ENCODE measurements around the gene NGFR. TPM values are rescaled to one million over a fixed set of nuclear protein-coding genes. Genes with fewer than 3 reads are reported as not detected.

Gene NGFR
- polyA plus RNA-seq, 3 donors, result 4.1 to 8.6 (median 4.5) TPM

GRCh38 chr17:49510059-49510719 is 15.1 kb downstream of the NGFR start:
- DNase-seq (ENCODE audit: extremely low read depth in 1 of 11, low read depth in 9 of 11, low spot score in 4 of 11), result no peak

GRCh38 chr17:49510720-49511110 is 15.6 kb downstream of the NGFR start:
- no peak for DNase-seq (ENCODE audit: extremely low read depth in 1 of 11, low read depth in 9 of 11, low spot score in 4 of 11)

DNA sequence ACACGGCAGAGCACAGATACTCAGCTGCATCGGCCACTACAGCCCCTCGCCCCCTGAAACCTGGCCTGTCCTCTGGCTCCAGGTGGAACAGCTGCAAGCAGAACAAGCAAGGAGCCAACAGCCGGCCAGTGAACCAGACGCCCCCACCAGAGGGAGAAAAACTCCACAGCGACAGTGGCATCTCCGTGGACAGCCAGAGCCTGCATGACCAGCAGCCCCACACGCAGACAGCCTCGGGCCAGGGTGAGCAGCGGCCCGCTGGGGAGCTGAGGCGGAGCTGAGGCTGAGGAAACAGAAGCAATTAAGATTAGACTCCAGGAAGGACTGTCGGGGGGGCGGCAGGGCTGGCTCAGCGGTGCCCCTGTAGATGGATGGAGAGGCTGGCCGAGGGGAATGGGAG is 16.7 kb downstream of the NGFR start:
- DNase-seq (ENCODE audit: extremely low read depth in 1 of 11, low read depth in 9 of 11, low spot score in 4 of 11), result no peak

- DNase-seq (ENCODE audit: extremely low read depth in 1 of 11, low read depth in 9 of 11, low spot score in 4 of 11), result no peak
Observed at GRCh38 chr17:49512296-49513043, 17.4 kb downstream of the NGFR start.

GRCh38 chr17:49513044-49513395 is 17.9 kb downstream of the NGFR start:
- no peak for DNase-seq (ENCODE audit: extremely low read depth in 1 of 11, low read depth in 9 of 11, low spot score in 4 of 11)

DNA sequence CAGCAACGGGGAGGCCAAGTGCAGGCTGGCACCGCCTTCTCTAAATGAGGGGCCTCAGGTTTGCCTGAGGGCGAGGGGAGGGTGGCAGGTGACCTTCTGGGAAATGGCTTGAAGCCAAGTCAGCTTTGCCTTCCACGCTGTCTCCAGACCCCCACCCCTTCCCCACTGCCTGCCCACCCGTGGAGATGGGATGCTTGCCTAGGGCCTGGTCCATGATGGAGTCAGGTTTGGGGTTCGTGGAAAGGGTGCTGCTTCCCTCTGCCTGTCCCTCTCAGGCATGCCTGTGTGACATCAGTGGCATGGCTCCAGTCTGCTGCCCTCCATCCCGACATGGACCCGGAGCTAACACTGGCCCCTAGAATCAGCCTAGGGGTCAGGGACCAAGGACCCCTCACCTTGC is 18.5 kb downstream of the NGFR start:
- no peak for DNase-seq (ENCODE audit: extremely low read depth in 1 of 11, low read depth in 9 of 11, low spot score in 4 of 11)

DNA sequence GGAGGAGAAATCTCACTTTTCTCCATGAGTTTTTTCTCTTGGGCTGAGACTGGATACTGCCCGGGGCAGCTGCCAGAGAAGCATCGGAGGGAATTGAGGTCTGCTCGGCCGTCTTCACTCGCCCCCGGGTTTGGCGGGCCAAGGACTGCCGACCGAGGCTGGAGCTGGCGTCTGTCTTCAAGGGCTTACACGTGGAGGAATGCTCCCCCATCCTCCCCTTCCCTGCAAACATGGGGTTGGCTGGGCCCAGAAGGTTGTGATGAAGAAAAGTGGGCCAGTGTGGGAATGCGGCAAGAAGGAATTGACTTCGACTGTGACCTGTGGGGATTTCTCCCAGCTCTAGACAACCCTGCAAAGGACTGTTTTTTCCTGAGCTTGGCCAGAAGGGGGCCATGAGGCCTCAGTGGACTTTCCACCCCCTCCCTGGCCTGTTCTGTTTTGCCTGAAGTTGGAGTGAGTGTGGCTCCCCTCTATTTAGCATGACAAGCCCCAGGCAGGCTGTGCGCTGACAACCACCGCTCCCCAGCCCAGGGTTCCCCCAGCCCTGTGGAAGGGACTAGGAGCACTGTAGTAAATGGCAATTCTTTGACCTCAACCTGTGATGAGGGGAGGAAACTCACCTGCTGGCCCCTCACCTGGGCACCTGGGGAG is 19.1 kb downstream of the NGFR start:
- no peak for DNase-seq (ENCODE audit: extremely low read depth in 1 of 11, low read depth in 9 of 11, low spot score in 4 of 11)

DNA sequence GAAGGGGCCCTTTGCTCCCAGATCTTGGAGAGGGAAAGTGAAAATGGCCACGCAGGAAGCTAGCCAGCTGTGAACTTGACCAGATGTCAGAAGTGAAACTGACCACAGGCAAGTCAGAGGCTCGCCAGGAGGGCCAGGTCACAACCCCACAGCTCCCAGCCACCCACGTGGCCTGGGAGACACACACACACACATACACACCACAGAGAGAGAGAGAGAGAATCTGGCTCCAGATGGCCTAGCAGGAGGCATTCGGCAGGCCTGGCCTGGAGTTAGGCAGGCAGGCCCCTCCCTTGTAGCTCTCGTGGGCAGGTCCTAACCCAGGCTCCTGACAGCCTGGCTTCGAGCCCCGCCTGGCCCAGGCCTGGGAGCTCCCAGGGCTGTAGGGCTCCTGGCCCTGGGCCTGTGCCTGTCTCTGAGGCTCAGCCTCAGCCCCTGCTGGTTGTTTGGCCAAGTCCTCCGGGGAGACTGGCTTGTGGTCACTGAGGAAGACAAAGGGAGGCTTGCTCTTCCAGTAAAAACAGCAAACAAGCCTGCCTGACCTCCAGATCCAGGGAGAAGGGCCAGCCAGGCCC is 20.2 kb downstream of the NGFR start:
- peak in 6 of 11 donors; percentile 62 to 83 (median 78) for DNase-seq (ENCODE audit: extremely low read depth in 1 of 11, low read depth in 9 of 11, low spot score in 4 of 11)

DNA sequence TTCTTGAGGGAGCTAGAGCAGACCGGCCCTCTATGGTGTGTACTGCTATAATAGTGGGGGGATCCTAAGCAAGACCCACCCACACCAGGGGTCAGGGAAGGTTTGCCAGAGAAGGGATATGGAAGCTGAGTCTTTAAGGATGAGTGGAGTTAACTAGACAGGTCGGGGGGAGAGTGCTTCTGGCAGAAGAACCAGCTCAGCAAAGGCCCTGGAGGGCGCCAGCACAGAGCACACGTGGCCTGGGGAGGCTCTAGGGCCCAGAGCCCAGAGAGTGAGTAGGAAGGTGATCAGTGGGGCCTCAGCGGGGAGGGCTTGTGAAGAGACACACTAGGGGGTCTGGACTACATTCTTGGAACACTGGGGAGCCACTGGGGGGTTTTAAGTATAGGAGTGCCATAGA is 21.1 kb downstream of the NGFR start:
- DNase-seq (ENCODE audit: extremely low read depth in 1 of 11, low read depth in 9 of 11, low spot score in 4 of 11), result no peak

- DNase-seq (ENCODE audit: extremely low read depth in 1 of 11, low read depth in 9 of 11, low spot score in 4 of 11), result no peak
Observed at GRCh38 chr17:49518346-49519078, 23.4 kb downstream of the NGFR start.

- no peak for DNase-seq (ENCODE audit: extremely low read depth in 1 of 11, low read depth in 9 of 11, low spot score in 4 of 11)
Observed at GRCh38 chr17:49519781-49520180, 24.7 kb downstream of the NGFR start.

GRCh38 chr17:49520386-49521087 is 25.4 kb downstream of the NGFR start:
- DNase-seq (ENCODE audit: extremely low read depth in 1 of 11, low read depth in 9 of 11, low spot score in 4 of 11), result no peak

DNA sequence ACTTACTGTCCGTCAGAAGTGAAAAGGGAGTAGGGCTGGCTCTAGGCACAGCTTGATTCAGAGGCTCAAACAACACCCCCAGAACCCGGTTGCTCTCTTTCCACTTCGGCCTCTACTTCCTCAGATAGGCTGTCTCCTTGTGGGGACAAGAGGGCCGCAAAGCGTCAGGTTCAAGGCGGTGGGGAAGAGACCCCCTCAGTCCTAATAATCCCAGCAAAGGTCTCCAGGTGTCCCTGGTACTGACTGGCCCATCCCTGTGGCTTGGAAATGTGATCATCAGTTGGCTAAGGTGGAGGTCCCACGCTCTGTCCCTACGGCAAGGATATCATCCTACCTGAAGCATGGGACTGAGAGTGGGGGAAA is 26.0 kb downstream of the NGFR start:
- DNase-seq (ENCODE audit: extremely low read depth in 1 of 11, low read depth in 9 of 11, low spot score in 4 of 11), result no peak

GRCh38 chr17:49521471-49522356 is 26.6 kb downstream of the NGFR start:
- no peak for DNase-seq (ENCODE audit: extremely low read depth in 1 of 11, low read depth in 9 of 11, low spot score in 4 of 11)

DNA sequence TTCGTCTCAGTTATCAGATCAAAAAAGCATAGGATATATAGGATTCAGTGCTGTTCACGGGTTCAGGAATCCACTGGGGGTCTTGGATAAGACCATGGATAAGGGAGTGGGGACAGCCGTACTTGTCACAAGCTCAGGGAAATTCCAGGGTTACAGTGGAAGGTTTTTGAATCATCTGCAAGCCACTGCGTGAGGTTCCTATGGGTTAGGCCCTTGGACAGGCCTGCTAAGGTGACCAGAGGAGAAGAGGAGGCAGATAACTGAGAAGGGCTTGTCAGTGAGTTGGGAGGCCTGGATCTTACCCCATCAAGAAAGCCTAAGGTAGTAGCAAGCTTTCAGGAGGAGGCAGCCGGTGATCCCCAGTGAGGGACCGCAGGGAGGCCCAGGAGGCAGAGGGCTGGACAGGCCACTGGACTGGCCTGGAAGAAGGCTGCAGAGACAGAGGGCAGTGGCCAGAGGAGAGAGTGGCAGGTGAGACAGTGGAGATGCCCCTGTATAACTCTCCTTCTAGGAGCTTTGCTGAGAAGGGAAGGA is 27.3 kb downstream of the NGFR start:
- DNase-seq (ENCODE audit: extremely low read depth in 1 of 11, low read depth in 9 of 11, low spot score in 4 of 11), result no peak

- DNase-seq (ENCODE audit: extremely low read depth in 1 of 11, low read depth in 9 of 11, low spot score in 4 of 11), result no peak
Observed at GRCh38 chr17:49523196-49523595, 28.1 kb downstream of the NGFR start.

GRCh38 chr17:49523706-49524472 is 28.8 kb downstream of the NGFR start:
- DNase-seq (ENCODE audit: extremely low read depth in 1 of 11, low read depth in 9 of 11, low spot score in 4 of 11), result no peak

Measured in renal cortex interstitium (tissue), 11 donors.